ENCODE results near the gene MYCL.
"Not testable (repeated sequence)": the region's sequence is repeated elsewhere in the genome, so short reads cannot be mapped to it uniquely, and the experiment has no call there.

MYCL gene

DNA sequence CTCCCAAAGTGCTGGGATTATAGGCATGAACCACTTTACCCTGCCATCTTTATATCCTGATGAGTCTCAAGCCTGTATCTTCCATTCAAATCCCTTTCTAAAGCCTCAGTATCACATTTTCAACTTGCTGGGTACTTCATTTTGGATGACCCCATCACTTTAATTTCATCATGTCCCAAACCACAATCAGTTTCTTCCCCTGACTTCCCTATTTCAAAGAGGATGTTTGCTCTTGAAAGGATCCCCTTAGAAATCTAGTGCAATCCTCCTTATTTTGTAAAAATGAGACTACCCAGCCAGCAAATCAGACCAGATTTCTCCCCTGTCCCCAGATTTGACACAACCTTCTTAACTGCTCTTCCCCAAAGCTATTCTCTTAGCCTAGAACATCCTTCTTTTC lies 11.4 kb downstream of the MYCL start:
- no peak for DNase-seq

DNA sequence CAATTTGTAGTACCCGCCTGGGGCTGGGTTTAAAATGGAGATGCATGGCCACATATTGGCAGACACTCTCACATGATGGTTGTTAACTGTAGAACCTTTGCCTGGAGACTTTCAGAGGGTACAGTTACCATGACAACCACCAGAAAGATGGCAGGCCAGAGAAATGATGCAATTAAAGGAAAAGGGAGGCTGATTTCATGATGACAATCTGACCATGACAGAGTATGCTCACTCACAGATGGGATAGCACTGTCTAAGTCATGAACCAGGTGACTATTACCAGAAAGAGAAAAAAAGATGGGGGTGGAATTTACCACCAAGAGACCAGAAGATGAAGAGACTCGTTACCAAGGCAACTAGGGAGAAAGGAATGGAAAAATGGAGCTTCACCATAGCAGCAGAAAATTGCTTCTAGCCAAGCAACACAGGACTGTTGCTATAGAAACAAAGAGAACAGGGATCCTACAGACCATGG lies 14.9 kb downstream of the MYCL start:
- DNase-seq, result no peak

- DNase-seq, result no peak
Observed at GRCh38 chr1:39885516-39885915, 16.2 kb downstream of the MYCL start.

DNA sequence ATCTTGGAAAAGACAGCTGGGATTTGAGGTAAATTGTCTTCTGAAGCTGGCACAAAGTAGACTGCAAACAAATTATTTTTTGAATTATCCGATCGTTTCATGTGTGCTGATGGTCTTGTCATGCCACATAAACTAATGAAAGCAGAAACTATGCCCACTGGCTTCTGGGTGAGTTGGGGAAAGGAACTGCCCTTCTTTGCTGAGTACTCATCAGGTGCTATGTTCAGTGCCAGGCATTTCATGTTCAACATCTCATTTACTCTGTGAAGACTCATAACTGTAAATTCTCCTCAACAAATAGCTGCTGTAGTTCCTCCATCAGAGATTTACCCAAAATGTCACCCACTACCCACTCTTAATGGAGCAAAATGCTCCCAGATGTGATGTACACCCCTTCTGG lies 19.6 kb downstream of the MYCL start:
- no peak for DNase-seq

DNA sequence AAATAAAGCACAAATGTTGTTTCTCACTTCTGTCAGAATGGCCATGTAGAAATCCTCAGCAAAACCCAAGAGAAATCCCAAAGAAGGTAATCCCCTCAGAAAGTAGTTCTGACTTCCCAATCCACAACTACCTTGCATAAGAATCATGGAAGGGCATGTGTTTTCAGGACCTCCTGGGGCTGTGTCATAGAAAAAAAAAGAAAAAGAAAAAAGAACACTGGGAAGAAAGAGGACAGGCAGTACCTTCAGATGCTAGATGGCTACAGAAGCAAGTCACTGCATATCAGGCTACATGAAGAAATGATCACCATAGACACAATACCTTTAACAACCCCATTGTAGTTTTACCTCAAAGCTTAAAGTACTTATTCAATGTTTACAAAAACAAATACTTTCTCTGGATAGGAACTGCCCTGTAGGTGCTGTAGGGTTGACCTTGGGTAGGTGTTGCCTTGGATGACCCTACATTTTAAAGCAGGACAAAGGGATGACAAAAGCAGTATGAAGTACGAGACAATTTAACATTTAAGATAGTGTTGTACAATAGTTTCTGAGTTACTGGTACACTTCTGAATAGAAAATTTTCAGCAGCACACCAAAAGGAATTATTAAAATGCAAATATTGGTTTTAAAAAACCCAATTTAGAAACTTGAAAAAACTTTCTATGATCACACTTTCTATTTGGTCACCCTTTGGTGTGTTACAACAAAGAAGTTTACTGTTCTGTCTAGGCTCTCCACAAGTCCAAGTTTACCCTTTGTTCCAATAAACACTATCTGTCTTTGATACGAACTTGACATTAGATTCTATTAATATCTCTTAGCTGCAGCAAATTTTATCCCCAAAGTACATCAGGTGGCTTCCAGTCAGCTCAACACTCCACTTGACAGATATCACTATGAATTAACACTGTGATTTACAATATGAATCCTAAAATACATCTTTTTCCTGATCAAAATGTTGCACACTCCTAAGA lies 23.4 kb downstream of the MYCL start:
- no peak for DNase-seq

DNA sequence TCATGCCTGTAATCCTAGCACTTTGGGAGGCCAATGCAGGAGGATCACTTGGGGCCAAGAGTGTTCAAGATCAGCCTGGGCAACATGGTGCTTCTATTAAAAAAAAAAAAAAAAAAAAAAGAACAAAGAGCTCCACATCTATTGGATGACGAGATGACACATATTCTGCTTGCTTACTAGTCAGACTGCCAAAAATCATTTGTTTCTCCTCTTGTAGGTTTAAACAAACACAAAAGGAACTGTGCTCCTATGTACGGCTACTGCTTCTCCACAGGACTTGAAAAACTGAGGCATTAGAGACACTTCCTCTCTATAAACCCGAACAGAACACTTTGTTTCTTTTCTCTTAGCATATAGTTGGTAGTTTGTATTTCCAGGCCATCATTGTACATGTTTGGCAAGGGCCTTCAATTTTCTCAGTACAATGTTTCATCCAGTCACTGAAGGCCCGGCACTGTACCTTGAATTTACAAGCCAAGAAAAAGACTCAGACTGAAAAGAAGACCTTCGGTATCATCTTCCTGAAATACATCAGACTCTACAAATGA lies 24.4 kb downstream of the MYCL start:
- DNase-seq, result no peak

- no peak for DNase-seq
Observed at GRCh38 chr1:39876144-39876543, 25.6 kb downstream of the MYCL start.

GRCh38 chr1:39872698-39873097 lies 29.0 kb downstream of the MYCL start:
- no peak for DNase-seq

DNA sequence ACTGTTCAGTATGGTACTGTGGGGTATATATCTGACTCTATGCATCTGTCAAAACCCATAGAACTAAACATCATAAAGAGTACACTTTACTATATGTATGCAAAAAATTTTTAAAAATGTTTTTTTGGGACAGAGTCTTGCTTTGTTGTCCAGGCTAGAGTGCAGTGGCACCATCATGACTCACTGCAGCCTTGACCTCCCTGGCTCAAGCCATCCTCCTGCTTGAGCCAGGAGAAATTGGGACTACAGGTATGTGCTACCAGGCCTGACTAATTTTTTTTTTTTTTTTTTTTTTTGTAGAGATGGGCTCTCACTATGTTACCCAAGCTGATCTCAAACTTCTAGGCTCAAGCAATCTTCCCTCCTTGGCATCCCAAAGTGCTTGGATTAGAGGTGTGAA lies 29.9 kb downstream of the MYCL start:
- DNase-seq, result no peak

- not testable (repeated sequence) for DNase-seq
Observed at GRCh38 chr1:39871043-39871442, 30.7 kb downstream of the MYCL start.

DNA sequence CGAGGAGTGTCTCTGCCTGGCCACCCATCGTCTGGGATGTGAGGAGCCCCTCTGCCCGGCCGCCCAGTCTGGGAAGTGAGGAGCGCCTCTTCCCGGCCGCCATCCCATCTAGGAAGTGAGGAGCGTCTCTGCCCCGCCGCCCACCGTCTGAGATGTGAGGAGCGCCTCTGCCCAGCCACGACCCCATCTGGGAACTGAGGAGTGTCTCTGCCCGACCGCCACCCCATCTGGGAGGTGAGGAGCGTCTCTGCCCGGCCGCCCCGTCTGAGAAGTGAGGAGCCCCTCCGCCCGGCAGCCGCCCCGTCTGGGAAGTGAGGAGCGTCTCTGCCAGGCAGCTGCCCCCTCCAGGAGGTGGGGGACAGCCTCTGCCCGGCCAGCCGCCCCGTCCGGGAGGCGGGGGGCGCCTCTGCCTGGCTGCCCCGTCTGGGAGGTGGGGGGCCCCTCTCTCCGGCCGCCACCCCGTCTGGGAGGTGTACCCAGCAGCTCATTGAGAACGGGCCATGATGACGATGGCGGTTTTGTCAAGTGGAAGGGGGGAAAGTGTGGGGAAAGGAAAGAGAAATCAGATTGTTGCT lies 32.1 kb downstream of the MYCL start:
- DNase-seq, result not testable (repeated sequence)

DNA sequence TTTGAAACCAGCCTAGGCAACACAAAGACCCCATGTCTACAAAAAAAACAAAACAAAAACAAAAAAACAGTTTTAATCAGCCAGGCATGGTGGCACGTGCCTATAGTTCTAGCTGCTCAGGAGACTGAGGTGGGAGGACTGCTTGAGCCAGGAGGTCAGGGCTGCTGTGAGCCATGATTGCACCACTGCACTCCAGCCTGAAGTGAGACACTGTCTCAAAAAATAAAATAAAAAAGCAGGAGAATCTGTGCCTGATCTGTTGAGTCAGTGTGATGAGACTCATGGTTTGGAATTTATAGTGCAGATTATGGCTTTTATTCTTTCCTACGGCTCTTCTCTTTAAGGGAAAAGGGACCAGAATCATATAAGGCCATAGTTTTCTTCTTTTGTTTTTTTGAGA lies 35.0 kb downstream of the MYCL start:
- DNase-seq, result no peak

DNA sequence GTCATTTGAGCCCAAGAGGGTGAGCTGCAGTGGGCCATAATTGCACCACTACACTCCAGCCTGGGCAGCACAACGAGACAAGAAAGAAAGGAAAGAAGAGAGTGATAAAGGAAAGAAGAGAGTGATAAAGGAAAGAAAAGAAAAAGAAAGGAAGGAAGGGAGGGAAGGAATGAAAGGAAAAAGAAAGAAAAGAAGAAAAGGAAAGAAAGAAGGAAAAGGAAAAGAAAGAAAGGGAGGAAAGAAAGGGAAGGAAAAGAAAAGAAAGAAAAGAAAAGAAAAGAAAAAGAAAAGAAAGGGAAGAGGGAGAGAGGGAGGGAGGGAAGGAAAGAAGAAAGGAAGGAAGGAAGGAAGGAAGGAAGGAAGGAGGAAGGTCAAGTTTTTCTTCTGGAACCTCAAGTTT lies 36.0 kb downstream of the MYCL start:
- DNase-seq, result no peak

DNA sequence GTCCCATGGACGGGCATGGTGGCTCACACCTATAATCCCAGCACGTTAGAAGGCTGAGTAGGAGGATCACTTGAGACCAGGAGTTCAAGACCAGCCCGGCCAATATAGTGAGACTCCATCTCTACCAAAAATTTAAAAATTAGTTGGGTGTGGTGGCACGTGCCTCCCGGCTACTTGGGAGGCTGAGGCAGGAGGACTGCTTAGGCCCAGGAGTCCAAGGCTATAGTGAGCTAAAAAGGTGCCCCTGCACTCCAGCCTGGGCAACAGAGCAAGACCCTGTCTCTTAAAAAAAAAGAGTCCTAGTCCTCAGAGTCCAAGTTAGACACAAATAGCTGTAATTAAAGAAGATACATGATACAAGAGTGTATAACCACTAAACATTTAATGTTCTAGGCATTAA lies 38.5 kb downstream of the MYCL start:
- no peak for DNase-seq

- no peak for DNase-seq
Observed at GRCh38 chr1:39861003-39861402, 40.7 kb downstream of the MYCL start.

- DNase-seq, result no peak
Observed at GRCh38 chr1:39859859-39860812, 41.6 kb downstream of the MYCL start.

GRCh38 chr1:39858315-39858714 lies 43.4 kb downstream of the MYCL start:
- no peak for DNase-seq

- DNase-seq, result no peak
Observed at GRCh38 chr1:39857126-39857878, 44.4 kb downstream of the MYCL start.

DNA sequence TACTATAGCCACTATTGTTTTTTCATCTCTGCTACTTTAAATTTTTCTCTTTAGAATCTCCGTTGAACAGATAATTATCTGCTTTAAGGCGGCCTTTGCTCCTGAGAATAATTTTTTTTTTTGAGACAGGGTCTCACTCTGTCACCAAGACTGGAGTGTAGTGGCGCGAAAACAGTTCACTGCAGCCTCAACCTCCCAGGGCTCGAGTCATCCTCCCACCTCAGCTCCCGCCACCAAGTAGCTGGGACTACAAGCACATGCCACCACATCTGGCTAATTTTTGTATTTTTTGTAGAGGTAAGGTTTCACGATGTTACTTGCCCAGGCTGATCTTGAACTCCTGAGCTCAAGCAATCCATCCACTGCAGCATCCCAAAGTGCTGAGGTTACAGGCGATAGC lies 47.0 kb downstream of the MYCL start:
- no peak for DNase-seq

- no peak for DNase-seq
Observed at GRCh38 chr1:39854314-39854713, 47.4 kb downstream of the MYCL start.

GRCh38 chr1:39852876-39853275 lies 48.8 kb downstream of the MYCL start:
- no peak for DNase-seq

GRCh38 chr1:39852214-39852791 lies 49.4 kb downstream of the MYCL start:
- DNase-seq, result no peak
